HuH-7.5 (cell line): ENCODE results near the gene KCNQ2.

ENCODE experiments used
- DNase-seq: peaks from one replicate; pipeline ENCODE4 v3.0.0; 2011; ENCODE audit warnings: low spot score

Gene KCNQ2

GRCh38 chr20:63403403-63404105 is 68.9 kb downstream of the KCNQ2 start:
- no peak for DNase-seq

- no peak for DNase-seq
Observed at GRCh38 chr20:63402860-63403220, 69.6 kb downstream of the KCNQ2 start.

- DNase-seq = no peak
Observed at GRCh38 chr20:63402181-63402859, 70.1 kb downstream of the KCNQ2 start.

GRCh38 chr20:63401384-63402110 is 70.9 kb downstream of the KCNQ2 start:
- no peak for DNase-seq

- no peak for DNase-seq
Observed at GRCh38 chr20:63400486-63401210, 71.8 kb downstream of the KCNQ2 start.

- DNase-seq = no peak
Observed at GRCh38 chr20:63399596-63400375, 72.7 kb downstream of the KCNQ2 start.

GRCh38 chr20:63398744-63399514 is 73.5 kb downstream of the KCNQ2 start:
- no peak for DNase-seq

- no peak for DNase-seq
Observed at GRCh38 chr20:63397946-63398450, 74.5 kb downstream of the KCNQ2 start.

GRCh38 chr20:63397155-63397843 is 75.2 kb downstream of the KCNQ2 start:
- no peak for DNase-seq

- no peak for DNase-seq
Observed at GRCh38 chr20:63396300-63396699, 76.2 kb downstream of the KCNQ2 start.

- no peak for DNase-seq
Observed at GRCh38 chr20:63395723-63396122, 76.7 kb downstream of the KCNQ2 start.

GRCh38 chr20:63394920-63395455 is 77.5 kb downstream of the KCNQ2 start:
- DNase-seq = no peak

- DNase-seq = no peak
Observed at GRCh38 chr20:63394069-63394919, 78.2 kb downstream of the KCNQ2 start.

- DNase-seq = no peak
Observed at GRCh38 chr20:63393566-63393965, 78.9 kb downstream of the KCNQ2 start.

GRCh38 chr20:63392465-63393365 is 79.7 kb downstream of the KCNQ2 start:
- DNase-seq = no peak

- DNase-seq = no peak
Observed at GRCh38 chr20:63387917-63388316, 84.5 kb downstream of the KCNQ2 start.

GRCh38 chr20:63387393-63387792 is 85.1 kb downstream of the KCNQ2 start:
- DNase-seq = no peak

- DNase-seq = no peak
Observed at GRCh38 chr20:63386491-63386890, 86.0 kb downstream of the KCNQ2 start.
